HL-60 (cell line): Measurements from ENCODE around the gene SOX14.

Experiments
- POLR2AphosphoS5 ChIP-seq: IDR thresholded peaks from 2 replicates; pipeline ENCODE4 v1.6.1; 2012; ENCODE audit warnings: low read depth
- SPI1 ChIP-seq: IDR thresholded peaks from 2 replicates; pipeline ENCODE4 v1.6.1; 2012; ENCODE audit warnings: low read depth, mild to moderate bottlenecking, borderline replicate concordance
- TF ChIP-seq, protein P1 (sequence below): IDR thresholded peaks from one replicate; pipeline ENCODE4 v1.5.1; 2011; ENCODE audit warnings: low read length, control low read depth, inconsistent platforms; ENCODE audit not compliant: insufficient read depth

DNA sequence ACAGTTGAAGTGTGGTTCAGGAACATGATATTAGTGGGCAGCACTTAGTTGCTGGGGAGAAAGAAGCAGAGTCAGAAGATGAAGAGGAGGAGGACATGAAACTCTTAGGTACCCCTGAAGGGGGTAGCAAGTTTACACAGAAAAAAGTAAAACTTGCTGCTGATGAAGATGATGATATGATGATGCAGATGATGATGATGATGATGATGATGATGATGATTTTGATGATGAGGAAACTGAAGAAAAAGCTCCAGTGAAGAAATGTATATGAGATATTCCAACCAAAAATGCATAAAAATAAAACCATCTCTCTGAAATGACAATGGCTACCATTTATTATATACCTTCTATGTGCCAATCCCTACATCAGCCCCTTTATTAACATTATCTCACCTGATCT lies 39.9 kb upstream of the SOX14 start:
- TF ChIP-seq, protein P1, sequence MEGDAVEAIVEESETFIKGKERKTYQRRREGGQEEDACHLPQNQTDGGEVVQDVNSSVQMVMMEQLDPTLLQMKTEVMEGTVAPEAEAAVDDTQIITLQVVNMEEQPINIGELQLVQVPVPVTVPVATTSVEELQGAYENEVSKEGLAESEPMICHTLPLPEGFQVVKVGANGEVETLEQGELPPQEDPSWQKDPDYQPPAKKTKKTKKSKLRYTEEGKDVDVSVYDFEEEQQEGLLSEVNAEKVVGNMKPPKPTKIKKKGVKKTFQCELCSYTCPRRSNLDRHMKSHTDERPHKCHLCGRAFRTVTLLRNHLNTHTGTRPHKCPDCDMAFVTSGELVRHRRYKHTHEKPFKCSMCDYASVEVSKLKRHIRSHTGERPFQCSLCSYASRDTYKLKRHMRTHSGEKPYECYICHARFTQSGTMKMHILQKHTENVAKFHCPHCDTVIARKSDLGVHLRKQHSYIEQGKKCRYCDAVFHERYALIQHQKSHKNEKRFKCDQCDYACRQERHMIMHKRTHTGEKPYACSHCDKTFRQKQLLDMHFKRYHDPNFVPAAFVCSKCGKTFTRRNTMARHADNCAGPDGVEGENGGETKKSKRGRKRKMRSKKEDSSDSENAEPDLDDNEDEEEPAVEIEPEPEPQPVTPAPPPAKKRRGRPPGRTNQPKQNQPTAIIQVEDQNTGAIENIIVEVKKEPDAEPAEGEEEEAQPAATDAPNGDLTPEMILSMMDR, result no peak
- TF ChIP-seq SPI1, result no peak
- no peak for TF ChIP-seq POLR2AphosphoS5
